Stimulated activated CD8-positive, alpha-beta memory T cell treated with anti-CD3 and anti-CD28 coated beads, Interleukin-7, amount 100 ng/mL, for 48 hours (primary cell): ENCODE data around the gene KRT10.
"Not testable (repeated sequence)": the region's sequence is repeated elsewhere in the genome, so short reads cannot be mapped to it uniquely, and the experiment has no call there.

ENCODE experiments used
- DNase-seq, 2 donors: peaks; one replicate each; pipeline ENCODE4 v3.0.0-alpha.2; 2020; ENCODE audit warnings: low read depth in 1 of 2; ENCODE audit errors: extremely low read depth in 1 of 2

Gene KRT10

GRCh38 chr17:40822132-40822812 is at the start of gene KRT10:
Gene KRT10 (minus strand): TSS chr17:40822614. CDS start chr17:40822585, 29 bp downstream.
- DNase-seq = no peak

GRCh38 chr17:40871316-40871715 is 48.9 kb upstream of the KRT10 start:
- no peak for DNase-seq

DNA sequence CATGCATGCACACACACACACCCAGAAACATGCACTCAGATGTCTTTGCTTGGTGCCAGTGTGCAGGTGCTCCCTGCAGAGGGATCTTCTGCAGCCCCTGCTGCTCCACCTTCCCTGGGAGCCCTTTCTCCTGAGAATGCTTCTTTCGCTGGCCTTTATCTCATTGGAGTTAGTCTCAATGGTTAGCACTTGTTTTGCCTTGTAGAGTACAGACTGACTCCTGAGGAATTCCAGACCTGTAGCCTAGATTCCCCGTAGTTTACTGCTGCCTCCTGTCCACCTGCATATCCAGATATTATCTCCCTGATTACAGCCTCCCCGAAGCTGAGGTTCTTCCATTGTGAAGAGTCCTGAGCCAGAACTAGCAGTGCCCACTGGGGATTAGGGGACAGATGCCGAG is 47.7 kb upstream of the KRT10 start:
- DNase-seq = no peak

DNA sequence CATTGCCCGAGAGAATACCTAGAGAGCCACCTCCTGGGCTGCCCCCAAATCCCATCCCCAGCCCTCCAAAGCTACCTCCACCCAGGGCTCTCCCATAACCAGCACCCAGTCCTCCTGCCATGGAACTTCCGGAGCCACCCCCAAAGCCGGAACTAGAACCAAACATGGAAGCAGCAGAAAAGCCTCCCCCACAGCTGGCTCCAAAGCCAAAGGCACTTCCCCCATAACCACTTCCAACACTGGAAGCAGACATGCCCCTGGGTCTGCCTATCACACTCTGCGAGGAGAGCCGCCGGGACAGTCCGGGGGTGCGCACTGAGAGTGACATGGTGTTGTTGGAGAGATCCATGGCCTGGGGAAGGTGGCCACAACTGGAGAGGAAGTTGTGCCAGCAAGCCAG is 44.4 kb upstream of the KRT10 start, which contains the start of gene KRT12:
TSS of gene KRT12 (minus strand) at position 386 of the 400 bp plus-strand sequence. CDS start at position 349, 37 bp downstream.
- DNase-seq = no peak

DNA sequence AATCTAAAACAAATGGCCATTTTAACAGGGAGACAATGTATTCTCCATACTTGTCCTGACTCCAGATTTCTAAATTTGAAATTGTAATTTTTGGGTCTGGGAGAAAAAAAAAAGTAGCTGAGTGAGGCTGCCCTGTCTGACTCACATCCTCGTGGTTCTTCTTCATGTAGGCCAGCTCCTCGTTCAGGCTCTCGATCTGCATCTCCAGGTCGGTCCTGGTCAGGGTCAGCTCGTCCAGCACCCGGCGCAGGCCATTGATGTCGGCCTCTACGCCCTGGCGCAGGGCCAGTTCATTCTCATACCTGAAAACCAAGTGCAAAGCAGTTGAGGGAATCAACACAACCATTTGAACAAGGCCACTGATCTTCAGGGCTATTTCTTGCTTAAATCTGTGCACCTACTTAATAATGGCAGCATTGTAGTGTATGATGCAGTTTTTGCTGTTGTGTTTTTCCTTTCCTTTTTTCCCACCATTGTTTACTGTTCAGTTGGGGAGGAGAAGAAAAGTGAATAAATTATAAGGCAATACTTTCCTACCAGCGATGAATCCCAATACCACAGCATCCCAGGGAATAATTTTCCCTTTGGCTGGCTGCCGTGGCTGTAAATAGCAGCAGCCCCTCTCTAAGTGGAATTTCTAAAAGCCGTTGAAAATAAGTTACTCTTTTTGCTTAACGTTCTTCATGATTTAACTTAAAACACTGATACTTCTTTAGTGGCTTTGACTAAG is 42.4 kb upstream of the KRT10 start:
- no peak for DNase-seq

GRCh38 chr17:40862985-40863733 is 40.7 kb upstream of the KRT10 start:
- DNase-seq = peak in 1 of 2 donors; percentile 3

- DNase-seq = no peak
Observed at GRCh38 chr17:40859536-40859935, 37.1 kb upstream of the KRT10 start.

GRCh38 chr17:40858667-40859066 is 36.3 kb upstream of the KRT10 start:
- DNase-seq = not testable (repeated sequence)

GRCh38 chr17:40857535-40857934 is 35.1 kb upstream of the KRT10 start:
- DNase-seq = no peak

GRCh38 chr17:40854175-40854814 is 31.9 kb upstream of the KRT10 start:
- DNase-seq = no peak

DNA sequence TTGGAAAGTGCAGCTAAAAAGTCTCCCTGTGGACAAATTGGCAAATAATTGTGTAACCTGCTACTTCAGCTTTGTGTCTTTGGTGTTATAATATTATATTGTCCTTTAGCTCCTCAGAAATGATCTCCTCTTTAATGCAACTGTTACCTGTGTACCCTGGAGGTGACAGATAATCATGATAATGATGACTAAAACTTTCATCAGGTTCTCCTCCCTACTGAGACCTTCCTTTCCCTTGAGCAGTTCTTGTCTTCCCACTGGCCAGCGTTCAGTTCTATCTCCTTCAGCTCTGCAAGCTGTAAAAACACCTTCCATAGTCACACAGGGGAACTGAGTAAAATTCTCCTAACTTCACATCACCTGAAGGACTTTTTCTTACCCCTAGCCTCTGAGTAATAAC is 29.9 kb upstream of the KRT10 start:
- no peak for DNase-seq

DNA sequence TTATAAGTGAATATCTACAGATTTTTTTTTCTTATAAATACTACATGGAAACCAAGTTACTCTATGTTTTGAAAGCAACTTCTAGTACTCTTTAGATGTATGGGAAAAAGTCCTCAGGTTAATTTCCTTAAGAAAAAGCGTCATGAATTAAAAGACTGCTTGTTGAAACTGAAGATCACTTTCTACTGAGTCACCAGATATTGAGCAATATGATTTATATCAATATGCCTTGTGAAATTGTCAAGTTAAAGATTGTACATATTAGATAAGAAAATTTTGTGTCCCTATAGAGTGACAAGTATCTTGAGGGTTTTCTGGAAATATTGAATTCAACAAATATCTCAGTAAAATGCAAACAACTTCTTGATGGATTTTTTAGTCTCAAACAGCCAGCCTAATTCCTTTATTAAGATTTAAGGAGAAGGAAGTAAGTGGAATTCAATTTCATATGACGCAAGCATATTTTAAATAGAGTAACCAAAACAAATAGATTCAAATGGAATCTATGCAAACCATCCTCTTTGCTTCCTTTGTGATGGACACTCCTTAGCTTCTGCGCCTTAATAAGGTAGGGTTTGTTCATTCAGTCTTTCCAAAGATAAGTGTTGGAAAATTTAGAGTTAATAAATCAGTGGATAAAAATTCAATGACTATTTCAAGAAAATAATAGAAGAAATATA is 28.0 kb upstream of the KRT10 start:
- DNase-seq = no peak

- DNase-seq = no peak
Observed at GRCh38 chr17:40849723-40850122, 27.3 kb upstream of the KRT10 start.

DNA sequence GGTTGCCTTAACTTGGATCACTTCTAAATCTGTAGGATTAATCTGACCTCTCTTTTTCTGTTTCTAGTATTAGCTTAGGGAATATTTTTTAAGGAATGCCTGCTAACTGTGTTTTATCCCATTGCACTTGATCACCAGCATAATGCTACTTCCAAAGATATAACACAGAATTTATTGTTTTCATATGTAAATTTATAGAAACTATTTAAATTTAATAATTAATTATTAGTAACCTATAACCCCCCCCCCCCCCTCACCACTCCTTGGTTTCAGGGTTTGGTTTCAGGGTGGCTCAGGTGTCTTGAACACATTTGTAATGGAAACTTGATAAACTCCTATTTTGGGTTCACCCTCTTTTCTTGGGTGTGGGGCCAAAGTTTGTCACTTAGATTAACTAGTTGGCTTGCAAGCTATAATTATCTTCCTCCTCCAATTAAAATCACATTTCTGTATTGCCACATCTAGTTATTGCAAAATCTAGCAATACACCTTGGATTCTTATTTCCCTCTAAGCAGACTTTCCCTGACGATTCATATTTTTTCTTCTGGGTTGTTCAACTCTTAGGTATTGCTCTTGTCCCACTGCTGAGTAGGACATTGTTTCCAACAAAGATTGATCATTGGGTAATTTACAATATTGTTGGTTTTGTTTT is 26.3 kb upstream of the KRT10 start:
- no peak for DNase-seq

DNA sequence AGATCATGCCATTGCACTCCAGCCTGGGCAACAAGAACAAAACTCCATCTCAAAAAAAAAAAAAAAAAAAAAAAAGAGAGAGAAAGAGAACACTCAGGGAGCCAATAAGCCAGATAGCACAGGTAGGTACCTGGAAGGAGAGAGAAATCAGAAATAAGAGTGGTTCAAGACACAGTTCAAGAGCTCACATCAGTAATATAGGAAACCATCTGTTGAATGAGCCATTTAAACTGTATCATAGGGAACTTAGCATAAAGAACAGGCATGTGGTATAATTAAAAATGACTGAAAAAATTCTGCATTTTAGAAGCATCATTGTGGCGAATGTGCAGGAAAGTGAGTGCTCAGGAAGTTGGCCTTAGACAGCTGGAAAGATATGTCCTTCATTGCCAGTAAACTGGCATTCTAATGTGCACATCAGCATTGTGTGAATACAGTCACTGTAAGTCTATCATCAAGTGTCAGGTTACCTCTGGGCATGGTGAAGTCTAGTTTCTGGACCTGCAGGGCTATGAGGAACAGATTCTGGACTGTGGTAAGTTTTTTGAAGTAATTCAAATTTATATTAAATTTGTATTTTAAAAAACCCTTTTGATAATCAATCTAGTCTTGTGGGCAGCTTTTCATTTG is 24.2 kb upstream of the KRT10 start:
- DNase-seq = no peak

DNA sequence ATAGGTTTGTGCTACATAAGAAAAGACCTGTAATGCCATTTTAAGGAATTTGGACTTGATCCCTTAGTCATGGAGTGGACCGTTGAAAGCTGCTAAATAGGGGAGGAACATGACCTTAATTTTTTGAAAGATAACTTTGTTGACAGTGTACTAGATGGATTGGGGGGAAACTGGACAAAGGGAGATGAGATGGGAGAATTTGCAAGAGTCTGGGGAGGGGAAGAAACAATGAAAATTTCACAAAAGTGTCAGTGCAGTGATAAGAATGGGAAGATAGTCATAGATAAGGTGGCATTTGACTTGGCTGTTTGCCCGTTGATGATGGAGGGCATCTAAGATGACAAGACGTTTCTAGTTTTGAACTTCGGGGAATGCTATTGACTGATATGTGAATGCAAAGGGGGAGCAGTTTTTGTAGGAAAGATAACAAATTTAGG is 22.3 kb upstream of the KRT10 start:
- DNase-seq = no peak

GRCh38 chr17:40843242-40843641 is 20.8 kb upstream of the KRT10 start:
- DNase-seq = no peak

- DNase-seq = no peak
Observed at GRCh38 chr17:40841246-40841645, 18.8 kb upstream of the KRT10 start.

DNA sequence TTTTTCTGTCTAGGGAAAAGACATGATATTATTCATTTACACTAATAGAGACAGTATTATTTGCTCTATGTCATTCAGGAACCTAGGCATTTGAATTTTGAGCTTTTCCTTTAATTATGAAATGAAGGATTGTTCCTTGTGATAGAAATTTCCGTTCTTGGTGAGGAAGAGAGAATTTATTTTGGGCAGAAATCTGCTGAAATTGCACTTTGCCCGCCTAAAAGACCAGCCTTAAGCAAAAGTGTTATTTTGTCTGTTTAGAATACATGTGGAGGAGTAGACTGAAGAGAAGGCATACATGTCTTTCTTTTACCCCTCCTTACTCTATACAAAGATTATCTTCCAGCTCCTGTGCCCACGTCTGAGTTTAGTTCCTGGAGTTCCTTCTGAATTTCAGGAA is 16.8 kb upstream of the KRT10 start:
- DNase-seq = no peak

GRCh38 chr17:40836020-40836419 is 13.6 kb upstream of the KRT10 start:
- DNase-seq = no peak
